GM19467 (cell line): ENCODE results near the gene MXRA7.
"Not testable (repeated sequence)": the region's sequence is repeated elsewhere in the genome, so short reads cannot be mapped to it uniquely, and the experiment has no call there.

Source experiments
- ATAC-seq: cut with Tn5 transposase; IDR thresholded peaks from one replicate; pipeline ENCODE4 v1.9.1; 2021; ENCODE audit warnings: mild to moderate bottlenecking, moderate library complexity; ENCODE audit not compliant: unreplicated experiment

The MXRA7 gene

DNA sequence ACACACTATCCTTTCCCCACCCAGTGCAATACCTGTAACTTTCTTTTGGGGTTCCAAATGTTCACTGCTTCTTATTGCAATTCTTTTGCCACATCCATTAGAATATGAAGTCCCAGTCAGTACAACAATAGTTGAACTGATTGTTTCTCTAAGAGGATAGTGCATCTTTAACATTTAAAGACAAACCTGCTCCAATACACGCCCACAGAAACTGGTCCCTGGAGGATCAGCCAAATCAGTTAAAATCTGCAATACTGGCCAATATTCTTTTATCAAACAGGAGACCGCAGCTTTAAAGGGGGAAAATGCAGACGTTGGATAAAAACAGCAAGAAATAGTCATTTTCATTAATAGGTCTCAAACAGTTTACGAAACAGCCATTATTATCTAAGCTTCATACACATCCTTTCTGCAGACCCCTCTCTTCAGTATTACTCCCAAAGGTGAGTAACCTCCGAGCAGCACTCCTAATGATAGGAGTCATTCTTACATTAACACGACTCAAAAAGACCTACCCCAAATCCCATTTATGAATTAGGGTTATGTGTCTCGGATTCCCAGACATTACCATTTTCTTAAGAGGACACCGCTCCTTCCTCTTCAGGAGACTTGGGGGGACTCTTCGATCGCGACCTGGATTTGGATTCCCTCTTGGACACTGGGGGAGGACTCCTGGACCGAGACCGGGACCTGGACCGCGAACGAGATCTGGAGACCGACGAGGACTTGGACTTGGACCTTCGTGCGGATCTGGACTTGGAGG is 25.0 kb upstream of the MXRA7 start:
- ATAC-seq: no peak

- ATAC-seq: no peak
Observed at GRCh38 chr17:76735006-76735405, 24.2 kb upstream of the MXRA7 start.

GRCh38 chr17:76734080-76734840 is 23.5 kb upstream of the MXRA7 start:
- ATAC-seq: no peak

GRCh38 chr17:76733618-76733957 is 22.8 kb upstream of the MXRA7 start:
- no peak for ATAC-seq

DNA sequence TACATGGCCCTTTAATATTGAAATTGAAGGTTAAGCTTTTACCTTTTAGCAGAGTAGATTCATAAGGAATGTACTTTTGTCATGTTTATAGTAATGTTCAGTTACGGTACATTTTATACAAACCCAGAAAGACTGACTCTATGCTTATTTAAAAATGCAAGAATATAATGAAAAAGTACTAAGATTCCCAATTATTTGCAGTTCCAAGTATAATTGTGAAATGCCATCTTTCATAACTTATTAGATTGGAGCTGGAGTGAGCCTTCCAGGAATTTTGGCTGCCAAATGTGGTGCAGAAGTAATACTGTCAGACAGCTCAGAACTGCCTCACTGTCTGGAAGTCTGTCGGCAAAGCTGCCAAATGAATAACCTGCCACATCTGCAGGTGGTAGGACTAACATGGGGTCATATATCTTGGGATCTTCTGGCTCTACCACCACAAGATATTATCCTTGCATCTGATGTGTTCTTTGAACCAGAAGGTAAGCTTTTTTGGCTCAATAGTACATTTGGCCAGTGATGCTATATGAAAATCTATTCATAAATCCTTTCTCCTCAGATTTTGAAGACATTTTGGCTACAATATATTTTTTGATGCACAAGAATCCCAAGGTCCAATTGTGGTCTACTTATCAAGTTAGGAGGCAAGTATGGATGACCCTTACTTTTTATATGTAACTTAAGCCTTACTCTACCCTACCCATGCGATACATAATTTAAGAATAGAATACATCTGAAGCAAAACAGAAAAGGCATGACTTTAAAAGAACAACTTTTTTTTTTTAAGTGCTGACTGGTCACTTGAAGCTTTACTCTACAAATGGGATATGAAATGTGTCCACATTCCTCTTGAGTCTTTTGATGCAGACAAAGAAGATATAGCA is 22.2 kb upstream of the MXRA7 start:
- ATAC-seq: no peak

GRCh38 chr17:76731800-76732733 is 21.3 kb upstream of the MXRA7 start:
- not testable (repeated sequence) for ATAC-seq

- no peak for ATAC-seq
Observed at GRCh38 chr17:76727745-76728456, 17.1 kb upstream of the MXRA7 start.

- ATAC-seq: peak; percentile 44
Observed at GRCh38 chr17:76726776-76727718, 16.3 kb upstream of the MXRA7 start, which contains the start of gene METTL23. Gene METTL23, plus strand, starts transcription at chr17:76726839. Its CDS starts 2,872 bp downstream, at chr17:76729711.

GRCh38 chr17:76726231-76726775 is 15.5 kb upstream of the MXRA7 start, which contains the start of gene JMJD6:
Gene JMJD6, minus strand, starts transcription at chr17:76726606. Its CDS starts 131 bp downstream, at chr17:76726475.
- peak; percentile 60 for ATAC-seq

- peak; percentile 9 for ATAC-seq
Observed at GRCh38 chr17:76725580-76726230, 14.9 kb upstream of the MXRA7 start.

- ATAC-seq: no peak
Observed at GRCh38 chr17:76723812-76724211, 13.0 kb upstream of the MXRA7 start.

GRCh38 chr17:76722977-76723376 is 12.2 kb upstream of the MXRA7 start:
- ATAC-seq: not testable (repeated sequence)

DNA sequence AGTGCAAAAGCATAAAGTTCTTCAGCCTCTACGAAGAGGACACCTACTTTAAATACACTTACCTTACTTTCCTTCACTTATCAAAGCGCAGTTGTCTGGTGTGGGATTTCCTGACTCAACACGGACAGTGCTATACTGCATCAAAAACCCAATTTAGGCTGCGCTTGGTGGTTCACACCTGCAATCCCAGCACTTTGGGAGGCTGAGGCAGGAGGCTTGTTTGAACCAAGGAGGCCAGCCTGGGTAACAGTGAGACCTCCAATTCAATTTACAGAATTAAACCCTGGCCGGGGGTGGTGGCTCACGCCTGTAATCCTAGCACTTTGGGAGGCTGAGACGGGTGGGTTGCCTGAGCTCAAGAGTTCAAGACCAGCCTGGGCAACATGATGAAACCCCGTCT is 11.5 kb upstream of the MXRA7 start:
- ATAC-seq: no peak

DNA sequence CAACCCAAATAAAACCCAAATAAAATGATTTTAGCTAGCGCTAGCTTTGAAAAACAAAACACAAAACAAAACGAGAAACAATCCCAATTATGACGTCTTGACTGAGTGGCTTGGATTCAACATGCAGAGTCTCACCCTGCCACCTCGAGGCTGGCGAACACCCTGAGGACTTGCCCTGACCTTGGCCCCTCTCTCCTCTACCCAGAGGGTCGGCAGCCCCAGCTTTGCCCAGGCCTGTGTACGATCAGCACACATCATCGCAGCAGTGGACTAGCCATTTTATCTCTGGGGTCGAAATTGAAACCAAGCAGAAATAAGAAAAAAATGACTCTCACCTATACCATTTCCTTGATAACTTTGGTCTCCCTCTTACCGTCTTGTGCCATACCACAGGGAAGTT is 10.7 kb upstream of the MXRA7 start:
- no peak for ATAC-seq

- ATAC-seq: no peak
Observed at GRCh38 chr17:76720941-76721340, 10.2 kb upstream of the MXRA7 start.

GRCh38 chr17:76720211-76720610 is 9.4 kb upstream of the MXRA7 start:
- ATAC-seq: no peak

GRCh38 chr17:76718516-76718915 is 7.8 kb upstream of the MXRA7 start:
- ATAC-seq: no peak

DNA sequence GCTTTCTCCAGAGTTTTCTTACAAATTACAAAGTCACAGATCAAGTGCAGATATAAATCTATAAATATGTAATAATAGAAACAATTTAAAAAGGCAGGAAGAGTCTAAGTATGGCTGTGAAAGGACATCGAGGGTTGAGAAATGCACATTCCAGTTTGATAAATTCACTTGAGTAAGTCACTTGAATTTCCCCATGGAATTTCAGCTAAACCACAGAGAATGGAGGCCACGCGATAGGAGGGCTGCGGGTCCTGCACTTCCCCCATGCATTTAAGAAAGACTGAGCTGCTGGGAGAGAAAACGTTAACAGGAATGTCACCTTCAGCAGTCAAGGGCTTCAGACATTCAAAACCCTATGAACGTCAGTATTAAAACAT is 6.1 kb upstream of the MXRA7 start:
- no peak for ATAC-seq
